Right lobe of liver (tissue), 4 donors: ENCODE data around the gene VWA7.

Source experiments
- CTCF ChIP-seq, 4 donors: fragments of 200-600 bp in 3 of 4; fragments of 450-650 bp in 1 of 4; IDR thresholded peaks; one replicate each; pipeline versions ENCODE4 v1.5.1 to v1.8.0; 2016 to 2022; ENCODE audit warnings: antibody characterized with exemption in 4 of 4, mild to moderate bottlenecking in 2 of 4
- POLR2A ChIP-seq: fragments of 450-650 bp; IDR thresholded peaks from one replicate; pipeline ENCODE4 v1.6.1; 2017; ENCODE audit warnings: antibody characterized with exemption, mild to moderate bottlenecking
- donor health status: DM: no; HTN: no; CAD: no.
- donor health status: DM: no; HTN: no; CAD: no.
- donor health status: DM: no; HTN: yes; CAD: no.

GRCh38 chr6:31826793-31827285, 49.7 kb upstream of the VWA7 start:
- TF ChIP-seq CTCF (IDR thresholded peaks at IDR 0.05), result no peak
- TF ChIP-seq POLR2A, result no peak
